Stimulated activated CD4-positive, alpha-beta T cell treated with anti-CD3 and anti-CD28 coated beads, Interleukin-12 subunit alpha, Interleukin-12 subunit beta, amount 100 ng/mL, for 4 hours (primary cell): ENCODE measurements around the gene PPP1R14B.

Source experiments
- DNase-seq: peaks from one replicate; pipeline ENCODE4 v3.0.0-alpha.2; 2020

PPP1R14B gene

GRCh38 chr11:64245401-64245796 is 1.3 kb downstream of the PPP1R14B start:
- DNase-seq, result no peak

DNA sequence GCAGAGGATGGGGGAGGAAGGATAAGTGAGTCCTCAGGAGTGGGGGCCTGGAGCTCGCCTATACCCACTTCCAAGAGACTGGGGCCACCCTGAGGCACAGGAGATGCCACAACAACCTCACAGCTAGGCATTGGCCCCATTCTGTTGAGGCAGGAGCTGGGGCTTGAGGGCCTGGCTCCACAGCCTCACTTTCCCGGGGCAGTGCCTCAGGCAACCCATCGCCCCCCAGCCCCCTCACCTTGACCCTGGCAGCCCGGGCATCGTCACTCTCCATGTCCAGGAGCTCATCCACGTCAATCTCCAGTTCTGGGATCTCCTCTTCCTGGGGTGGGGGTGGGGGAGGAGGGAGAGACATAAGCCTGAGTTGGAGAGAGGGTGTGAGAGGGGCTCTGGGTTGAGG is 1.8 kb downstream of the PPP1R14B start:
- DNase-seq, result no peak

GRCh38 chr11:64244107-64244506 is 2.6 kb downstream of the PPP1R14B start:
- DNase-seq, result no peak

DNA sequence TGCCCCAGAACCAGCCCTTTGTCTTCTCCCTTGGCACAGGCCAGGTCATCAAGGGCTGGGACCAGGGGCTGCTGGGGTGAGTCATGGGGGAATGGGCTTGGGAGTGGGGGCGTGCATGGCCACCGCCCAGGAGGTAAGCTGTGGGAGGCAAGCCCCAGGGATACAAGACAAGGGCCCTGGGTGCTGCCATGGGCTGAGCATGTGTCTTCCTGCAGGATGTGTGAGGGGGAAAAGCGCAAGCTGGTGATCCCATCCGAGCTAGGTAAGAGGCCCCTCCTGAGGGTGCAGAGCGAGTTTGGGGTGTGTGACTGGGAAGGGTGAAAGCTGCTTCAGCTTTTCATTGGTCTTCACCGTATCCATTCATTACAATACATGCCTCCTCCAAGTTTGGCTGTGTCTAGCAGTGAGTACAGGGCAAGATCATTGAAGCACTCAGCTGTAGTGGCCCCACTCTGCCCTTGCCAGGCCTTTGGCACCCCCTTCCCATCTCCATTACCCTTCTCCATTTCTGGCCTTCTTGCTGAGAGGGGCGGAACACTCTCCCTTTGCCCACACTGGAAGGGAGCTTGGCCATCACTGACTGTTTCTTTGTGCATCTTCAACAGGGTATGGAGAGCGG is 3.4 kb downstream of the PPP1R14B start:
- no peak for DNase-seq

DNA sequence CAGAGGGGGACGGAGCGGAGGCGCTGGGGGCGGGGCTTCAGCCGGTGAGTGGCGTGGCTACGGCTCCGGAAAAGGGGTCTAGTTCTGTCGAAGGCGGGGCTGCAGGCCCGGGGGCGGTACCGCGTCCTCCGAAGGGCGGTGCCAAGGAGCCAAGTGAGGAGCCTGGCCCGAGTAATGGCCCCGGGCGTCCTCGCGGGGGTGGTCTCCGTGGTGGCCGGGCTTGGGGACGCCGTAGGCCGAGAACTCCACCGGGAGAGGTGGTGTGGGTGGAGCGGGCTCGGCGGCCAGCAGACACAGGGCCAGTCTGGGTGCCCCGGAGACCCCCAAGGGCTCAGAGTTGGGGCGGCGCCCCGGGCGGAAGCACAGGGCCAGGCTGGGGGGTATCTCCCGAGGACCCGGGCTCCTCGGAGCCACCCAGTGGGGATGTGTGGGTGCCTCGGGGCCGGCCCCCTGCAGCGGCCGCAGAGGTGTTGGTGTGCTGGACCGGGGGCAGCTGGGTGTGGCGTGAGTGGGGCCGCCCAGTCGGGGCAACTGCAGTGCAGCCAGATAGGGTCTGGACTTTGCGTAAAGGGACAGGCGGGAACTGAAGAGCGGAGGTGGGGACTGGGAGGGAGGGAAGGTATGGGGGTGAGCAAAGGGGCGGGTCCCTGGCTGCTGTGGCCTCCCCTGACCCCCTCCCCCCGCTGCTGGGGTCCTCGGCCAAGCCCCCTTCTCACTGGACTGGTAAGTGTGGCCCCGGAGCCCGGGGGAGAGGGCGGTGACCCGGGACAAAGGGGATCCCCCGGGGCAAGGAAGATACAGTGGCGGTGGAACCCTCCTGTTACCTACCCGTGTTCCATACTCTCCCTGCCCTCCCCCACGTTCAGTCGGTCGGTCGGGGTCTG is 5.0 kb downstream of the PPP1R14B start:
- no peak for DNase-seq

GRCh38 chr11:64241241-64241490 is 5.6 kb downstream of the PPP1R14B start:
- peak; percentile 100 for DNase-seq

DNA sequence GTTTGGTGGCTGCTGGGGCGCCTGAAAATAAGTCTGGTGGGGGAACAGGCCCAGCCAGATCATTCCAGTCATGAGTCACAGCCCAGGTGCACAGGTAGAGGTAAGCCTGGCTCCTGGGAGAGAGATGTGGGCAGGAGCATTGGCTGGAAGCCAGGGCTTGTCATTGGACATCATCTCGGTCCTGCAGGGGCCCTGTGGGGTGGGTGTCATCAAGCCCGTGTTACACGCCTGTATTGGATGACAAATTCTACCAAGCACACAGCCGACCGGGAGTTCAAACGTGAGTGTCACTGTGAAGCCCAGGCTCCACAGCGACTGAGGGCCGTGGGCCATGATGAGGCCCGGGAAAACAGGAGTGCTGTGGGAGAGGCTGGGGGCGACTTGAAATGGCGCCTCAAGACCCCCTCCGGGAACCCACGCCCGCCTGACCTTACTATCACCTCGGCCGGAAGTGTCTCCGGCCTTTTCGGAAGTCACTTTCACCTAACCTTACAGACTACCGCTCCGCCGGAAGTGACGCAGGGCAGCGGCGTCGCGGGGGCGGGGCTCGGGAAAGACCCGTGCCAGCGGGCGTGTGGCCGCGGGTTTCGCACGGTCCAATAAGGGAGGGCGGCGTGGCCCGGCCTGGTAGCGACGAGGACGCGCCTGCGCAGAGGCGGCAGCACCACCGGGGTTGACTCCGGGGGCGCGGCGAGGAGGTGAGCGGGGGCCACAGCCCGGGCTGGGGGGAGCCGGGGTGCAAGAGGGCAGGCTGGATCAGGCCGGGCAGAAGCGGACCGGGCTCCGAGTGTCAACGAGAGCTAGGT is 6.1 kb downstream of the PPP1R14B start, which contains the start of gene FKBP2:
TSS of gene FKBP2 (plus strand) at position 661 of the 806 bp plus-strand sequence. CDS start 1,293 bp downstream, outside the sequence.
- DNase-seq, result peak; percentile 98

DNA sequence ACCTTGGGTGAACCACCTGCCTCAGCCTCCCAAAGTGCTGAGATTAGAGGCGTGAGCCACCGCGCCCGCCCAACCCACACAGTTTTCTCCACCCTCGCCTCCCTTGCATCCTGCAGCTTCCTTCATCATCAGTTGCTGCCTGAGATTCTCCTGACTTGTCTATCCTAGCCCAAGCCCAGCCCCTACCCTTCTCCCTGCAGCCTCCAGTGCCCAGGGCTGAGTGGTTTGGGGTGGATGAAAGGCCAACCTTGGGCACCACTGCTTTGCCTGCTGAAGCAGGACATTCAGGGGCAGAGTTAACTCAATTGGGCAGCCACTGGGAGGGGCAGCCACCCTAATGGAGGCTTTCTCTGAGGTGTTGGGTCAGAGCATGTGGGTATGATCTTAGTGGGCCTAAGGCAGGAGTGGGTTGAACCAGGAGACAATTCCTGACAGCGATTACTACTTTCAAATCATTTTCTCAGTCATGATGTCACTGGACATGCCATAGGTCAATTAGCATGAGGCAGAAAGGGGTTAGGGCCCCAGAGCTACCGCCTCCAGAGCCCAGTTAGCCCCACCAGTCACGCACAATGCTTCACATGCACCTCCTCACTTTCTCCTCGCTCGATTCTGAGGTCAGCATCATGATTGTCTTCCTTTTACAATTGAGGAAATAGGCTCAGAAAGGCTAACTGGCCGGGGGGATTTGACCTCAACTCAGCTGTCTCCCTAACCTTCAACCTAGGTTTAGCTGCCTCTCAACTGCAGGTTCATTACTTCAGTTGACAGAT is 6.9 kb downstream of the PPP1R14B start:
- DNase-seq, result no peak

DNA sequence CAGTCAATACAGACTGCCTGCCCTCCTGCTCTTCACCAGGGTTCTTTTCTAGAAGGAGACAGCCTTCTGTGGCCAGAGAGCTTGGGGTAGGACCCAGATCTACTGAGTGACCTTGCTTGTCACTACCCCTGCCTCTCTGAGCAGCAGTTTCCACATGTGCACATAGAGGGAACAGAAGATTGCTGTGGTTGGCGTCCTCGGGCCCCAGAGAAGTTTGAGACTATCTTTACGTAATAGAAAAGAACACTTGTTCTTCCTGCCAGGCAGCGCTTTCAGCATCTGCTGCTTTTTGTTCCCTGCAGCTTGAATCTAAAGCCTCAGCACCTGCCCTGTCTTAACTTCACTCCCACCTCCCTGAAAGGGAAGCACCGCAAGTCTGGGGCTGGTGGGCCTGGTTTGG is 7.7 kb downstream of the PPP1R14B start:
- DNase-seq, result no peak

DNA sequence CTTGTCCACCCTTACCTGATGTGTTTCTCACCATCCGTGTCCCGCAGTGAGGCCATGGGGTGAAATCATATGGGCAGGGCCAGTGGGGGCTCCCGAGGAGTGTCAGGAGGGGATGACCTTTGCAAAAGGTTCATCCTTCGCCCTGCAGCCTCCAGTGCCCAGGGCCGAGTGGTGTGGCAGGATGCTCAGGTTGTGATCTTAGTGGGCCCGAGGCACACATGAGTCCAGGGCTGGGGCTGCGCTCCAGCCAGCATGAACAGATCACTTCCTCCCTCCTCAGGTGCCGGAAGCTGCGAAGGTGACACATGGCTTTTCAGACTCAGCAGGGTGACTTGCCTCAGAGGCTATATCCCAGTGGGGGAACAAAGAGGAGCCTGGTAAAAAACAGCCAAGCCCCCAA is 8.7 kb downstream of the PPP1R14B start:
- DNase-seq, result no peak

GRCh38 chr11:64237484-64237951 is 9.2 kb downstream of the PPP1R14B start:
- DNase-seq, result no peak

DNA sequence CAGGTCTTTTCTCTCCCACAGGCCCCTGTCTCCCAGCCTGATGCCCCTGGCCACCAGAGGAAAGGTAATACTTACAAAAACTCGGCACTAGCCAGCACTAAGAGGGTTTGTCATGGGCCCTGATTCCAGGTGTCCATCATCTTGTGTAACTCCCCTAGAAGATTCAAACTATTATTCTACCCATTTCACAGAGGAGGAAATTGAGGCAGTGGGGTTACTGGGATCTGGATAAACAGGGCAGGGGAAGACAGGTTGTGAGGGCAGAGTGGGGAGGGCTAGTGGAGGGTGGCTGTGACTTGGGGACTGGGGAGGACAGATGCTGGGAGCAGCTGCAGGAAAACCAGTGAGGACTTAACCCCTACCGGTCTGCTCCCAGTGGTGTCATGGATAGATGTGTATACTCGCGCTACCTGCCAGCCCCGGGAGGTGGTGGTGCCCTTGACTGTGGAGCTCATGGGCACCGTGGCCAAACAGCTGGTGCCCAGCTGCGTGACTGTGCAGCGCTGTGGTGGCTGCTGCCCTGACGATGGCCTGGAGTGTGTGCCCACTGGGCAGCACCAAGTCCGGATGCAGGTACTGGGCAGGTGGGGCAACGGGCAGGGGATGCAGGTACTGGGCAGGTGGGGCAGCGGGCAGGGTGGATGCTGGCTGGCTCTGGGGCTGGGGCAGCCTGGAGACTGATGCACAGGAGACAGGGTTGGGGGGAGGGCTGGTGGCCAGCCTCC is 11.1 kb downstream of the PPP1R14B start:
- no peak for DNase-seq

DNA sequence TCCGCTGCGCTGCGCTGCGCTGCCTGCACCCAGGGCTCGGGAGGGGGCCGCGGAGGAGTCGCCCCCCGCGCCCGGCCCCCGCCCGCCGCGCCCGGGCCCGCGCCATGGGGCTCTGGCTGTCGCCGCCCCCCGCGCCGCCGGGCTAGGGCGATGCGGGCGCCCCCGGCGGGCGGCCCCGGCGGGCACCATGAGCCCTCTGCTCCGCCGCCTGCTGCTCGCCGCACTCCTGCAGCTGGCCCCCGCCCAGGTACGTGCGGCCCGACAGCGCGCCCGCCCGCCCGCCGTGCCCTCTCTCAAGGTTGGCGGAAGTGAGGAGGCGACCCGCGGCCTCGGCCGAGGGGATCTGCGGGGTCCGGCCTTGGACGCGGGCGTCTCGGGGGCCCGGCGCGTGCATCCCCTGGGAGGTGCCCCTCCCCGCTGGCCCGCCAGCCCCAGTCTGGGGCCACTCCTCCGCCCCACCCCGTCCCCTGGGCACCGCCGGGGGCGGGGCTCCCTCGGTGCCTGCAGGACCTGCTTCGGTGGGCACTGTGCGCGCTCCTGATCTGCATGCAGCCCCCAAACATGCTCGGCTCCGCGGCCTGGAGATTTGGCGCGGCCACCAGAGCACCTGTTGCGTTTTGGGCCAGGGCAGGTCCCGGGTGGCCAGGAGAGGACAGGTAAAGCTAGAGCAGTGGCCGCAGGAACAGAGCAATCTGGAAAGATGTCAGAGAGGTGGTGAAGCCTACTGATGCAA is 11.9 kb downstream of the PPP1R14B start:
- DNase-seq, result no peak

DNA sequence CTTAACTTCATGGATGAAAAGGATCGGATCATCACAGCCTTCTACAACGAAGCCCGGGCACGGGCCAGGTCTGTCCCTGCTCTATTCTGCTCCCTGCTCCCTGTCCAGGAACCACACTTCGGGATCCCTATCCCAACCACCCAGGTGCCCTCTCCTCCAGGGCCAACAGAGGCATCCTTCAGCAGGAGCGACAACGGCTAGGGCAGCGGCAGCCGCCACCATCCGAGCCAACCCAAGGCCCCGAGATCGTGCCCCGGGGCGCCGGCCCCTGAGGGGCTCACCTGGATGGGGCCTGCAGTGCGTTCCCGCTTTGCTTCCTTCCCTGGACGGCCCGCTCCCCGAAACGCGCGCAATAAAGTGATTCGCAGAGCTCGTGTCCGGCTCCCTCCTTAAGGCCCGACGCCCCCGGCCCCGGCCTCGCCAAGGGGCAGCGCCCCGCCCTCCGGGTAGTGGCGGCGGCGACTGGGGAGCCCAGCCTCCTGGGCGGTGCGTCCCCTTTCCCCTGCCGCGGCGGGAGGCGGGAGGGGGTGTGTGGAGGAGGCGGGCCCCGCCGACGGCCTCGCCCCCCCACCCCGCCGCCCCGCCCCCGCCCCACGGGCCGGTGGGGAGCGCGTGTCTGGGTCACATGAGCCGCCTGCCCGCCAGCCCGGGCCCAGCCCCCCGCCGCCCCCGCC is 12.7 kb downstream of the PPP1R14B start, which contains the start of gene VEGFB:
TSS of gene VEGFB (plus strand) at position 672 of the 674 bp plus-strand sequence. CDS start 250 bp downstream, outside the sequence.
- peak; percentile 72 for DNase-seq

DNA sequence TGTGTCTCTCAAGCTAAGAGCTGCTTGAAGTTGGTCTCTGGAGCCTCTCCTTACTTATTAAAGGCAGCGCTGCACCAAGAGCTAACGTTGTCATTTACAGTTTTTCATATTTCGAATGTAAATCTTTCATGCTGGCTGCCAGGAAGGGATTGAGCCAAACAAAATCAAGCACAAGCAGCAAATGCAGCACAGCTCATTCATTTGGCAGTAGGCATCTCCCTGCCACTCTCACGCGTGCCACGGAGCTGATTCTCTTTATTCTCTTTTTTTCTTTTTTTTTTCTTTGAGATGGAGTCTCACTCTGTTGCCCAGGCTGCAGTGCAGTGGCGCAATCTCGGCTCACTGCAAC is 13.8 kb downstream of the PPP1R14B start:
- DNase-seq, result no peak

GRCh38 chr11:64232182-64232966 is 14.4 kb downstream of the PPP1R14B start:
- no peak for DNase-seq

- no peak for DNase-seq
These were observed 15.2 kb downstream of the PPP1R14B start for GRCh38 chr11:64231546-64231945.

- DNase-seq, result no peak
These were observed 15.8 kb downstream of the PPP1R14B start for GRCh38 chr11:64230985-64231365.

DNA sequence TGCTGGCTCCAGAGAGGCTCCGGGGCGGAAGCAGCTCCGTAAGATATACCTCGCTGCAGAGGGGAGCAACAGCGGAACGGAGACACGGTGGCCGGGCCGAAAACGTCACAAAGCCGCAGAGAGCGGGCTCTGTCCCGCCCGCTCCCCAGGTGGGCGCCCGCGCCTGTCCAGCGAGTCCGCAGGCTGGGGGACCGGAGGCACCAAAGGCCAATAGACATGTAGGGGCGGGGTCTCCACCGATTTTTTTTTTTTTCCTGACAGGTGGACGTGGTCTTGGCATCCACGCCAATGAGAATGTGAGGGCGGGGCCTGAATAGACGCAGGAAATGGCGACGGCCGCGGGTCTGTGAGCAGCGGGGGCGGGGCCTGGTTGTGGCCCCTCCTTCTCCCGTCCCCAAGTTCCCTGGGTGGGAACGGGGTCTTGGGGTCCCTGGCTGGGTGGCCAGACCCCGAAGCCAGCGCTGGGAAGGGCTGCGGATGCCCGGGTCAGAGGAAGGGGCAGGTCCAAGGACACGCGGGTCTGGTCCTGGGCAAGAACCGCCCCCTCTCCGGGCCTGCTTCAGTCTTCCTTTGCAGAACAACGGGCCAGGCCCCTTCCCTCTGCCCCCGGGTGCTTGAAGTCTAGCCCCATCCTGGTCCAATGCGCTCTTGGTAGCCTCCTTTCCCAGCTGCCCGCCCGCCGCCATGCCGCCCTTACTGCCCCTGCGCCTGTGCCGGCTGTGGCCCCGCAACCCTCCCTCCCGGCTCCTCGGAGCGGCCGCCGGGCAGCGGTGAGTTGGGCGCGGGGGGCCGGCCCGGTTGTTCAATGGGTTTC is 16.4 kb downstream of the PPP1R14B start, which contains the start of gene DNAJC4:
TSS of gene DNAJC4 (plus strand) at position 378 of the 814 bp plus-strand sequence. CDS start at position 685, 307 bp downstream.
- DNase-seq, result peak; percentile 85
